Measurements from ENCODE around the gene PSTK.

The PSTK gene

GRCh38 chr10:123035467-123036086, 55.4 kb downstream of the PSTK start:
- no peak overlapping the region for H3K27ac ChIP-seq (ENCODE audit: low read depth, low read length)

DNA sequence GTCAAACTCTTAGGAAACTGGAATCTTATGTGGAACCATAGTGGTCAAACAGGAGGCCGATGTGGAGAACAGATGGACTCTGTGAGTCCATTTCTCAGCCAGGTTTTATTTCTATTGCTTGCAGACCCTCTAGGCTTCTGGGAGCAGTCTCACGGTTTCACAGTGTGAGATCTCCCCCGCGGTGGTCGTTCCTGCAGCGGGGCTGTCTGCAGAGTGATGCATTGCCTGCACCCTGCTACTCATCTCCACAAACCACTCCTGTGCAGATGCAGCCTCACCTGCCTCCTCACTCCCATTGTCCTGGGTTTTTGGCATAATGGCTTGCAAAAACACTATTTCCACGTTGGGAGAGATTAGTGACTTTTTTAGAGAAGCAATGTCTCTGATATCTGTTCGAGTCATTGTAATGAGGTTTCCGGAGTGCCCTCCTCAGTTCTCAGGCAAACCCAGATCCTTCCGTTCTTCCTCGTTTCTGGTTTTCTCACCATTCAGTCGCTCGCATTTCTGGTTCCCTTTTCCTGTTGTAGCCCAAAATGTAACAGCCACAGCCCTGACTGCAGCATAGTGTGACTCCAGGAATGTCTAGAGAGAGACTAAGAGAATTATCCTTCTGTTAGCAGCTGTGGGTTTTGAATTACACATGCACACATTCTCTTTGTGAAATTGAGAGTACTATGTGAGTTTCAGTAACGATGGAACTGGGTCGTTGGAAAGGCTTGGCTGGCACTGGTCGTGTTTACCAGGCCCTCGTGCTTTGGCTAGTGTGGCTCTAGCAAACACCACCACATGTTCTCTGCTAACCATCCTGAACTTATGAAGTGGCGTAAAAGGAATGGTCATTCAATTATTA, 58.8 kb downstream of the PSTK start:
- Histone ChIP-seq H3K9ac (ENCODE audit: low read length) (no peak overlapping the region), H3K27ac (ENCODE audit: low read depth, low read length) (no peak overlapping the region), H3K27me3 (ENCODE audit: control insufficient read depth, insufficient read depth, low read length) (no peaks in the 10 kb centered on the region), H3K4me3 (ENCODE audit: low read length) (no peak overlapping the region), H3K4me1 (ENCODE audit: control insufficient read depth, insufficient read depth, low read length) (no peaks in the 10 kb centered on the region), H3K36me3 (ENCODE audit: control insufficient read depth, insufficient read depth, low read length) (no peaks in the 10 kb centered on the region)

More at GRCh38 chr10:123035467-123036086, 55.4 kb downstream of the PSTK start:
- Histone ChIP-seq H3K4me3 (ENCODE audit: low read length) (no peak overlapping the region), H3K4me1 (ENCODE audit: control insufficient read depth, insufficient read depth, low read length) (no peaks in the 10 kb centered on the region), H3K9ac (ENCODE audit: low read length) (no peak overlapping the region), H3K27me3 (ENCODE audit: control insufficient read depth, insufficient read depth, low read length) (no peaks in the 10 kb centered on the region), H3K36me3 (ENCODE audit: control insufficient read depth, insufficient read depth, low read length) (no peaks in the 10 kb centered on the region)

DNA sequence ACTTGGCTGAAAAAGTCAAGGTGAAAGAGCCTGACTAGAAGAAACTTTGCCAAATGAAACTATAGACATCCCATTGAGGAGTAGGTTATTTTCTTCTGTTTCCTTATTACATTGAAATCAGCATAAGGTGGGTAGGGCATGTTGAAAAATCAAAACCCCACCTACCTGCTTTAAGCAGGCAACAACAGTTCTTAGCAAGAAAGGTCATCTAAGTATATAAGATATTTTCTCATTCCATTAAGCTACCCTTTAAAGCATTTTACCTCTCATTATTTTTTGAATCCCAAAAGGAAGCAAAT, 59.4 kb downstream of the PSTK start:
- no peaks in the 10 kb centered on the region for H3K36me3 ChIP-seq (ENCODE audit: control insufficient read depth, insufficient read depth, low read length)

More for the DNA sequence above, 59.4 kb downstream of the PSTK start:
- Histone ChIP-seq H3K27ac (ENCODE audit: low read depth, low read length) (no peak overlapping the region), H3K4me3 (ENCODE audit: low read length) (no peak overlapping the region), H3K9ac (ENCODE audit: low read length) (no peak overlapping the region), H3K27me3 (ENCODE audit: control insufficient read depth, insufficient read depth, low read length) (no peaks in the 10 kb centered on the region), H3K4me1 (ENCODE audit: control insufficient read depth, insufficient read depth, low read length) (no peaks in the 10 kb centered on the region)
